Measurements from ENCODE around the gene PRND. TPM values are rescaled to one million over a fixed set of nuclear protein-coding genes. Genes with fewer than 3 reads are reported as not detected.

The PRND gene
- total RNA-seq, 1 experiment from 2014 or later: not detected

DNA sequence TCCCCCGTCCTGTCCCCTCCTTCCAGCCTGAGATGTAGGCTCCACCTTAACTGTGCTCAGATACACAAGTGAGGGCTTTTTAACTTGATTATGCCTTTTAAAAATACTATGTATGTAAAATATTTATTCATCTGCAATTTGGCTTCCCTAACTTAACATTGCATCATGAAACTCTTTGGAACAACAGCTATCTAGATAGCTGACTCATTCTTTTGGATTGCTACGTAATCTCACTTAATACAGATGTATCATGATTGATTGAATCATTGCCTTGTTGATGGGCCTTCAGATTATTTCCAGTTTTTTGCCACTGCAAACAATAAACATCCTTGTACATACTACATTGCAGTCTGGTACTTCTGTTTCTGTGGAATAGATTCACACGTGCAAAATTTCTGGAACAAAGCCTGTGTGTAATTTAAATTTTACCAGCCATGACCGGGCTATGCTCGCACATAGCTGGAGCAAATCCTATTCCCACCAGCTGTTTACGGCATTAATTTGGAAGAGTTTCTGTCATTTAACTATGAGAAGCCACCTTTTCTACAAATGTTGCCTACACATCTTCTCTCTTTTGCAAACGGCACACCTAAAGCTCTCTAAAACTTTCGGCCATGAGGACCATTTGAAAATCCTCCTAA lies 6.5 kb downstream of the PRND start:
- Histone ChIP-seq H3K9ac (ENCODE audit: low read length) (no peak overlapping the region), H3K9me2 (replicated peaks; ENCODE audit: insufficient read depth, low read length) (no peaks in the 10 kb centered on the region), H3K4me2 (ENCODE audit: low read depth, low read length, poor library complexity, severe bottlenecking) (no peak overlapping the region), H2AFZ (ENCODE audit: low read length) (no peak overlapping the region), H3K27me3 (ENCODE audit: low read length) (no peaks in the 10 kb centered on the region), H3K27ac (ENCODE audit: low read length) (no peak overlapping the region), H3K9me3 (ENCODE audit: low read length) (no peaks in the 10 kb centered on the region), H3K4me1 (ENCODE audit: low read length) (peaks cover 13% of the 10 kb centered on the region), H3K36me3 (ENCODE audit: insufficient read depth, low read length) (no peaks in the 10 kb centered on the region), H3K4me3 (ENCODE audit: low read length) (no peak overlapping the region), H4K20me1 (ENCODE audit: insufficient read depth, low read depth, low read length) (no peaks in the 10 kb centered on the region), H3K79me2 (ENCODE audit: low read length) (no peaks in the 10 kb centered on the region)
- DNase-seq: no peak

GRCh38 chr20:4729265-4729664 lies 7.6 kb downstream of the PRND start:
- Histone ChIP-seq H3K9me2 (replicated peaks; ENCODE audit: insufficient read depth, low read length) (no peaks in the 10 kb centered on the region), H3K4me3 (ENCODE audit: low read length) (no peak overlapping the region), H3K4me2 (ENCODE audit: low read depth, low read length, poor library complexity, severe bottlenecking) (no peak overlapping the region), H3K36me3 (ENCODE audit: insufficient read depth, low read length) (no peaks in the 10 kb centered on the region), H3K9me3 (ENCODE audit: low read length) (no peaks in the 10 kb centered on the region), H4K20me1 (ENCODE audit: insufficient read depth, low read depth, low read length) (no peaks in the 10 kb centered on the region), H3K9ac (ENCODE audit: low read length) (no peak overlapping the region), H3K27me3 (ENCODE audit: low read length) (no peaks in the 10 kb centered on the region), H3K27ac (ENCODE audit: low read length) (no peak overlapping the region), H3K79me2 (ENCODE audit: low read length) (no peaks in the 10 kb centered on the region), H3K4me1 (ENCODE audit: low read length) (peaks cover 13% of the 10 kb centered on the region), H2AFZ (ENCODE audit: low read length) (no peak overlapping the region)
- DNase-seq: no peak

DNA sequence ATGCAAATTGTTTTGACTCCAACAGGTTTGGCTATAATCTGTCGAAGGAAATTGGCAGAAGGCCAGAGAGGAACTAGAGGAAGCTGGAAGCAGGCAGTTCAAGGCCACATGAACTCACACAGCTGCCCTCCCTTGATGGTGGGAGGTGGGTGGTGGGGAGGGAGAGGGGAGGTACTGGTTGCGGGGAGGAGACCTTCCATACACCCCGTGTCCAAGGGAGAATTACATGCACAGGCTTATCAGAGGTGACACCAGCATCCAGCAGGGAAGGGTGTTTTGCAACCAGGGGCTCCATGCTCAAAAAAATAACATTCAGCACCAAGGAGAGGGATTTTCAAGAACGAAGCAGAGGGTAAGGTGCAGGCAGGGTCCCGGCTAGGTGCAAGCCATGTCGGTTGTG lies 9.1 kb downstream of the PRND start:
- Histone ChIP-seq H3K4me1 (ENCODE audit: low read length) (peaks cover 13% of the 10 kb centered on the region), H3K9ac (ENCODE audit: low read length) (no peak overlapping the region), H3K79me2 (ENCODE audit: low read length) (no peaks in the 10 kb centered on the region)

GRCh38 chr20:4736875-4737274 lies 15.2 kb downstream of the PRND start:
- no peak overlapping the region for H2AFZ ChIP-seq (ENCODE audit: low read length)
- H3K36me3 ChIP-seq (ENCODE audit: insufficient read depth, low read length): no peaks in the 10 kb centered on the region
- H3K79me2 ChIP-seq (ENCODE audit: low read length): no peaks in the 10 kb centered on the region
- H3K4me1 ChIP-seq (ENCODE audit: low read length): no peaks in the 10 kb centered on the region
- H3K27me3 ChIP-seq (ENCODE audit: low read length): no peaks in the 10 kb centered on the region
- no peak overlapping the region for H3K9ac ChIP-seq (ENCODE audit: low read length)
- no peak overlapping the region for H3K4me3 ChIP-seq (ENCODE audit: low read length)
- no peak overlapping the region for H3K4me2 ChIP-seq (ENCODE audit: low read depth, low read length, poor library complexity, severe bottlenecking)
- no peaks in the 10 kb centered on the region for H3K9me2 ChIP-seq (replicated peaks; ENCODE audit: insufficient read depth, low read length)
- DNase-seq: no peak
- H4K20me1 ChIP-seq (ENCODE audit: insufficient read depth, low read depth, low read length): no peaks in the 10 kb centered on the region
- no peak overlapping the region for H3K27ac ChIP-seq (ENCODE audit: low read length)
- no peaks in the 10 kb centered on the region for H3K9me3 ChIP-seq (ENCODE audit: low read length)

More for the DNA sequence above, 9.1 kb downstream of the PRND start:
- no peaks in the 10 kb centered on the region for H4K20me1 ChIP-seq (ENCODE audit: insufficient read depth, low read depth, low read length)
- no peak overlapping the region for H3K4me2 ChIP-seq (ENCODE audit: low read depth, low read length, poor library complexity, severe bottlenecking)
- no peak overlapping the region for H3K27ac ChIP-seq (ENCODE audit: low read length)
- H3K4me3 ChIP-seq (ENCODE audit: low read length): no peak overlapping the region
- H3K27me3 ChIP-seq (ENCODE audit: low read length): no peaks in the 10 kb centered on the region
- H3K9me3 ChIP-seq (ENCODE audit: low read length): no peaks in the 10 kb centered on the region
- no peaks in the 10 kb centered on the region for H3K9me2 ChIP-seq (replicated peaks; ENCODE audit: insufficient read depth, low read length)
- DNase-seq: peak; percentile 45
- H2AFZ ChIP-seq (ENCODE audit: low read length): no peak overlapping the region
- no peaks in the 10 kb centered on the region for H3K36me3 ChIP-seq (ENCODE audit: insufficient read depth, low read length)

- no peak for DNase-seq
- Histone ChIP-seq H3K9me3 (ENCODE audit: low read length) (no peaks in the 10 kb centered on the region), H4K20me1 (ENCODE audit: insufficient read depth, low read depth, low read length) (no peaks in the 10 kb centered on the region), H3K4me2 (ENCODE audit: low read depth, low read length, poor library complexity, severe bottlenecking) (no peak overlapping the region), H3K9me2 (replicated peaks; ENCODE audit: insufficient read depth, low read length) (no peaks in the 10 kb centered on the region), H3K36me3 (ENCODE audit: insufficient read depth, low read length) (no peaks in the 10 kb centered on the region), H3K27ac (ENCODE audit: low read length) (no peak overlapping the region), H3K9ac (ENCODE audit: low read length) (no peak overlapping the region), H3K4me3 (ENCODE audit: low read length) (no peak overlapping the region), H2AFZ (ENCODE audit: low read length) (no peak overlapping the region), H3K79me2 (ENCODE audit: low read length) (no peaks in the 10 kb centered on the region), H3K27me3 (ENCODE audit: low read length) (no peaks in the 10 kb centered on the region), H3K4me1 (ENCODE audit: low read length) (no peaks in the 10 kb centered on the region)
These were observed 16.3 kb downstream of the PRND start for GRCh38 chr20:4737857-4738627.

DNA sequence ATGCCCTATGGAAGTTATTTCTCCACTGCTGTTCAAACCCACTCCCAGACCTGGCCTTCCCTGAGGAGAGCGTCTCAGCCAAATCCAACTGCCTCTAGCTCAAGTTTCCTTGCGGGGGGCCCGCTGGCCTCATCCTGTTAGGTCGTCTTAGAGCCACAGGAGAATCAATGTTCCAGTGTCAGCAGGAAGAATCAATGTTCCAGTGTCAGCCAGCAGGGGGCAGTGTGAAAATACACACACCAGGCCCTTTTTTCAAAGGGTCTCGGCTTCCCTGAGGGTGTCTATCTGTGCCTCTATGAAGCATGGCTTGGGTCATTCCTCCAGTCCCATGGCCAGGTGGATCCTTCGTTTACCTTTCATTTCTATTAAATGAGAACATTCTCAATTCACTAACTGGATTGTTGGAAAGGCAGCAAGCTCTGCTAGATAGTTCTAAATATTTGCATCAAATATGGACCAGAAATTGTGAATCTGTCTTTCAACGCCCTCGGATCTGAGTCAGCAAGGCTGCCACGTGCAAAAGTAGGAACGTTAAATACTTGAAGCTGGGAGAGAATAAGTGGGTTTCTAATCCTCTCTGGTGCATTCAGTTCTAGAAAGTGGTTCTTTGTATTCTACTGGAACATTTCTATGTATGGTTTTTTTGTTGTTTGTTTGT lies 19.2 kb downstream of the PRND start:
- no peaks in the 10 kb centered on the region for H3K4me1 ChIP-seq (ENCODE audit: low read length)
- no peaks in the 10 kb centered on the region for H3K79me2 ChIP-seq (ENCODE audit: low read length)
- no peak overlapping the region for H3K4me2 ChIP-seq (ENCODE audit: low read depth, low read length, poor library complexity, severe bottlenecking)
- H3K9me3 ChIP-seq (ENCODE audit: low read length): no peaks in the 10 kb centered on the region
- no peak overlapping the region for H3K4me3 ChIP-seq (ENCODE audit: low read length)
- no peaks in the 10 kb centered on the region for H3K36me3 ChIP-seq (ENCODE audit: insufficient read depth, low read length)
- no peaks in the 10 kb centered on the region for H3K27me3 ChIP-seq (ENCODE audit: low read length)
- no peaks in the 10 kb centered on the region for H4K20me1 ChIP-seq (ENCODE audit: insufficient read depth, low read depth, low read length)
- 0 out of 2 replicates have a peak overlapping the region, but pooled peaks have one; percentile 47 for H2AFZ ChIP-seq (ENCODE audit: low read length)
- H3K27ac ChIP-seq (ENCODE audit: low read length): no peak overlapping the region
- DNase-seq: peak; percentile 81
- H3K9me2 ChIP-seq (replicated peaks; ENCODE audit: insufficient read depth, low read length): no peaks in the 10 kb centered on the region
- H3K9ac ChIP-seq (ENCODE audit: low read length): no peak overlapping the region

DNA sequence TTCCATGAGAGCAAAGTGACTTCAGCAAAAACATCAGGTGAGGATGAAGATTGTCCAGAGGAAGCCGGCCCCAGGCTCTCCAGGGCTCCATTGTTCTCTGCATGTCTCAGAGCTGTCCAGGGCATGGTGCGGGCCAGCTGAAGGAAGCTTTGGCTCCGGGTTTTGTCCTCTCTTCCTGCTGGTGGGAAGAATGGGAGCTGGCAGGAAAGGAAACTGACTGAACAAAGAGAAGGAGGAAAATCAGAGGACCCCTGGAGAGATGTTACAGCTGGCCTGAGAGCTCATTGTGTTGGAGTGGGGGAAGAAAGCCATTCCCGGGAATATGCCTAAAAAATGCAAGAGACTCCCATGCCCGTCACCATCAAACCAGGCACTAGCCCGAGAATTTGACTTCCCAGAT lies 27.1 kb downstream of the PRND start:
- Histone ChIP-seq H3K36me3 (ENCODE audit: insufficient read depth, low read length) (no peaks in the 10 kb centered on the region), H3K27ac (ENCODE audit: low read length) (no peak overlapping the region), H2AFZ (ENCODE audit: low read length) (no peak overlapping the region), H3K4me1 (ENCODE audit: low read length) (no peaks in the 10 kb centered on the region), H3K9ac (ENCODE audit: low read length) (no peak overlapping the region), H3K9me2 (replicated peaks; ENCODE audit: insufficient read depth, low read length) (no peaks in the 10 kb centered on the region), H3K4me3 (ENCODE audit: low read length) (no peak overlapping the region), H4K20me1 (ENCODE audit: insufficient read depth, low read depth, low read length) (no peaks in the 10 kb centered on the region), H3K79me2 (ENCODE audit: low read length) (no peaks in the 10 kb centered on the region), H3K4me2 (ENCODE audit: low read depth, low read length, poor library complexity, severe bottlenecking) (no peak overlapping the region), H3K27me3 (ENCODE audit: low read length) (no peaks in the 10 kb centered on the region; the same call in 1 of the 2 replicates), H3K9me3 (ENCODE audit: low read length) (0 out of 2 replicates have a peak, but pooled peaks cover 3% of the 10 kb centered on the region)
- DNase-seq: no peak

DNA sequence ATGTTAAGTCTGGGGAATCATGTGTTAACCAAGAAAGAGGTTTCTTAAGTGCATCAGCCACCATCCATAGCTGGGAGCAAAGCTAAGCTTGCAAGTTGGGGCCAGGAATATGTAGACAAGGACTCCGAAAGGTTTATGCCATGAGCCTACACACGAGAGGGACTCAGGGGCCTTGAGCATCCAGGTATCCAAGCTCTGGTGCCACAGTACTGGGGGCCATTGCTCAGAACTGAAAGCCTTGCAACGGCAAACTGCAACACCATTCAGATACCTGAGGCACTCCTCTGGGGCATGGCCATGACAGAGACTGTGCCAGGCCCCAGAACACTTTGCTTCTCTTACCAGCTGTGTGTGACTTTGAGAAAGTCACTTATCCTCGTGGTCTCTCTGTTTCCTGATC lies 27.6 kb downstream of the PRND start:
- Histone ChIP-seq H3K4me1 (ENCODE audit: low read length) (no peaks in the 10 kb centered on the region), H3K9me2 (replicated peaks; ENCODE audit: insufficient read depth, low read length) (no peaks in the 10 kb centered on the region), H3K4me2 (ENCODE audit: low read depth, low read length, poor library complexity, severe bottlenecking) (no peak overlapping the region), H3K4me3 (ENCODE audit: low read length) (no peak overlapping the region), H3K27me3 (ENCODE audit: low read length) (no peaks in the 10 kb centered on the region; the same call in 1 of the 2 replicates), H3K79me2 (ENCODE audit: low read length) (no peaks in the 10 kb centered on the region), H3K9me3 (ENCODE audit: low read length) (0 out of 2 replicates have a peak, but pooled peaks cover 3% of the 10 kb centered on the region), H3K27ac (ENCODE audit: low read length) (no peak overlapping the region), H3K36me3 (ENCODE audit: insufficient read depth, low read length) (no peaks in the 10 kb centered on the region), H2AFZ (ENCODE audit: low read length) (no peak overlapping the region), H4K20me1 (ENCODE audit: insufficient read depth, low read depth, low read length) (no peaks in the 10 kb centered on the region), H3K9ac (ENCODE audit: low read length) (no peak overlapping the region)
- DNase-seq: no peak
